SK-N-MC (cell line): ENCODE data around the gene ERMN.

Experiments
- FOXP2 ChIP-seq: optimal IDR thresholded peaks from 2 replicates; pipeline ENCODE3; 2011; ENCODE audit warnings: mild to moderate bottlenecking, moderate library complexity; ENCODE audit not compliant: insufficient read depth; ENCODE audit errors: extremely low read length, control extremely low read depth
- POLR2AphosphoS5 ChIP-seq: IDR thresholded peaks from 2 replicates; pipeline ENCODE4 v1.6.1; 2012; ENCODE audit warnings: mild to moderate bottlenecking, low read depth, low read length, borderline replicate concordance

GRCh38 chr2:157349949-157350515, 24.4 kb upstream of the ERMN start:
- TF ChIP-seq POLR2AphosphoS5 (no peak), FOXP2 (no peak)
